H1 (cell line): ENCODE data around the gene SLC51B. TPM values are rescaled to one million over a fixed set of nuclear protein-coding genes. Genes with fewer than 3 reads are reported as not detected.

Experiments
- CTCF ChIA-PET: fragments of 300-600 bp; sonication (Branson Sonifier 250); formaldehyde crosslinking; loops from one replicate; lab custom pipeline; 2021; ENCODE audit not compliant: partially characterized antibody; lab: Charles Lee
- POLR2A ChIA-PET: fragments of 300-600 bp; sonication (Branson Sonifier 250); formaldehyde crosslinking; loops from one replicate; lab custom pipeline; 2021; ENCODE audit warnings: inconsistent platforms; ENCODE audit not compliant: partially characterized antibody; lab: Charles Lee
- DNase-seq, 2 experiments: peaks; one replicate each; pipeline versions ENCODE4 v3.0.0 to v3.0.0-alpha.2; 2010 to 2022; ENCODE audit warnings: low spot score in 2 of 2, low read depth in 1 of 2, mixed read lengths in 1 of 2
- FAIRE-seq: peaks from 2 replicates; lab custom pipeline; 2011; peaks lifted over from hg19 to GRCh38; lab: Jason Lieb, UNC
- H2AFZ ChIP-seq: 2 replicates; pipeline ENCODE4 v1.8.1; 2012; ENCODE audit warnings: low read length, inconsistent platforms
- H2AK5ac ChIP-seq: 2 replicates; pipeline ENCODE4 v1.6.1; 2013; ENCODE audit warnings: low read depth, low read length
- H2BK120ac ChIP-seq: replicated peaks from 2 replicates; pipeline ENCODE3; 2013; ENCODE audit warnings: low read depth, low read length, inconsistent platforms
- H2BK12ac ChIP-seq: 2 replicates; pipeline ENCODE4 v1.6.1; 2013; ENCODE audit warnings: low read depth, low read length
- H2BK15ac ChIP-seq: 2 replicates; pipeline ENCODE4 v1.6.1; 2013; ENCODE audit warnings: low read length
- H2BK20ac ChIP-seq: 2 replicates; pipeline ENCODE4 v1.6.1; 2013; ENCODE audit warnings: low read length
- H2BK5ac ChIP-seq: 2 replicates; pipeline ENCODE4 v1.6.1; 2013; ENCODE audit warnings: low read depth, low read length
- H3K14ac ChIP-seq: 2 replicates; pipeline ENCODE4 v1.6.1; 2013; ENCODE audit warnings: inconsistent platforms; ENCODE audit not compliant: insufficient read length
- H3K18ac ChIP-seq: 2 replicates; pipeline ENCODE4 v1.6.1; 2013; ENCODE audit warnings: low read length; ENCODE audit errors: extremely low read depth
- H3K23ac ChIP-seq: 2 replicates; pipeline ENCODE4 v1.6.1; 2013; ENCODE audit warnings: inconsistent platforms; ENCODE audit not compliant: insufficient read length
- H3K23me2 ChIP-seq: 2 replicates; pipeline ENCODE4 v1.6.1; 2013; ENCODE audit warnings: low read depth, low read length
- H3K27ac ChIP-seq: 2 replicates; pipeline ENCODE4 v1.6.1; 2011; ENCODE audit warnings: low read depth, low read length, inconsistent platforms
- H3K27me3 ChIP-seq, 4 experiments: replicated peaks in 1 of 4; 1 replicate in 1 of 4; 2 replicates in 3 of 4; pipeline versions ENCODE4 v1.6.1 to v1.8.1; 2011 to 2013; ENCODE audit warnings: low read length in 3 of 4, mild to moderate bottlenecking in 3 of 4, inconsistent platforms in 2 of 4, mixed read lengths in 2 of 4, moderate library complexity in 1 of 4; ENCODE audit not compliant: control insufficient read depth in 3 of 4, insufficient read depth in 3 of 4; ENCODE audit errors: extremely low read depth in 1 of 4
- H3K36me3 ChIP-seq, 4 experiments: 2 replicates each; pipeline versions ENCODE4 v1.6.1 to v1.8.1; 2011 to 2013; ENCODE audit warnings: mild to moderate bottlenecking in 4 of 4, low read length in 3 of 4, moderate library complexity in 2 of 4, control low read depth in 1 of 4, inconsistent platforms in 1 of 4; ENCODE audit not compliant: insufficient read depth in 4 of 4, control insufficient read depth in 2 of 4
- H3K4ac ChIP-seq: replicated peaks from 2 replicates; pipeline ENCODE3; 2013; ENCODE audit warnings: low read length, low read depth, mixed read lengths, inconsistent platforms; ENCODE audit not compliant: insufficient read length
- H3K4me1 ChIP-seq, 4 experiments: replicated peaks in 1 of 4; 1 replicate in 1 of 4; 2 replicates in 3 of 4; pipeline versions ENCODE4 v1.6.1 to v1.8.1; 2011 to 2013; ENCODE audit warnings: low read length in 3 of 4, inconsistent platforms in 2 of 4, mixed read lengths in 1 of 4; ENCODE audit not compliant: insufficient read depth in 4 of 4, control insufficient read depth in 3 of 4
- H3K4me2 ChIP-seq, 2 experiments: 2 replicates each; pipeline versions ENCODE4 v1.6.1 to v1.8.1; 2011 to 2013; ENCODE audit warnings: low read depth in 2 of 2, low read length in 2 of 2, control low read depth in 1 of 2, inconsistent platforms in 1 of 2, mild to moderate bottlenecking in 1 of 2; ENCODE audit not compliant: insufficient read depth in 1 of 2
- H3K4me3 ChIP-seq, 4 experiments: fragments of 200-600, 300-600 bp in 1 of 4; sonication (generic), shearing (Covaris generic), sonication (Bioruptor Twin) in 1 of 4; 2 replicates each; pipeline versions ENCODE4 v1.5.1 to v1.8.1; 2011 to 2016; ENCODE audit warnings: low read length in 4 of 4, low read depth in 3 of 4, control low read depth in 2 of 4, inconsistent platforms in 2 of 4, mild to moderate bottlenecking in 2 of 4, mixed read lengths in 1 of 4, moderate library complexity in 1 of 4; ENCODE audit not compliant: insufficient read depth in 2 of 4; ENCODE audit errors: extremely low read depth in 1 of 4
- H3K56ac ChIP-seq: replicated peaks from 2 replicates; pipeline ENCODE3; 2013; ENCODE audit warnings: low read depth, mild to moderate bottlenecking, mixed read lengths, low read length, inconsistent platforms; ENCODE audit not compliant: insufficient read length
- H3K79me1 ChIP-seq: 2 replicates; pipeline ENCODE4 v1.6.1; 2013; ENCODE audit warnings: low read depth, low read length, control low read depth
- H3K79me2 ChIP-seq, 2 experiments: 2 replicates each; pipeline versions ENCODE4 v1.6.1 to v1.8.1; 2012 to 2013; ENCODE audit warnings: low read length in 2 of 2, mild to moderate bottlenecking in 2 of 2, inconsistent platforms in 1 of 2; ENCODE audit not compliant: insufficient read depth in 2 of 2, control insufficient read depth in 1 of 2
- H3K9ac ChIP-seq, 4 experiments: replicated peaks in 1 of 4; 1 replicate in 1 of 4; 2 replicates in 3 of 4; pipeline versions ENCODE4 v1.6.1 to v1.8.1; 2011 to 2013; ENCODE audit warnings: low read depth in 3 of 4, low read length in 3 of 4, control low read depth in 2 of 4, mild to moderate bottlenecking in 2 of 4, moderate library complexity in 2 of 4, inconsistent platforms in 1 of 4; ENCODE audit errors: extremely low read depth in 1 of 4
- H3K9me3 ChIP-seq, 2 experiments: 2 replicates each; pipeline versions ENCODE4 v1.6.1 to v1.8.1; 2012 to 2013; ENCODE audit warnings: mild to moderate bottlenecking in 2 of 2, moderate library complexity in 2 of 2, control low read depth in 1 of 2, inconsistent platforms in 1 of 2, low read depth in 1 of 2, low read length in 1 of 2, mixed read lengths in 1 of 2; ENCODE audit not compliant: insufficient read depth in 2 of 2
- H4K20me1 ChIP-seq, 2 experiments: replicated peaks in 1 of 2; 2 replicates each; pipeline versions ENCODE3 to v1.8.1; 2011 to 2013; ENCODE audit warnings: inconsistent platforms in 2 of 2, low read length in 2 of 2, mild to moderate bottlenecking in 1 of 2; ENCODE audit not compliant: insufficient read depth in 2 of 2, control insufficient read depth in 1 of 2
- H4K5ac ChIP-seq: 2 replicates; pipeline ENCODE4 v1.6.1; 2013; ENCODE audit warnings: low read length, low read depth, mixed read lengths, inconsistent platforms; ENCODE audit not compliant: insufficient read length
- H4K8ac ChIP-seq: 2 replicates; pipeline ENCODE4 v1.8.0; 2013; ENCODE audit warnings: mild to moderate bottlenecking, moderate library complexity, low read length, inconsistent platforms; ENCODE audit not compliant: insufficient read depth; ENCODE audit errors: extremely low read depth
- H4K91ac ChIP-seq: replicated peaks from 2 replicates; pipeline ENCODE3; 2013; ENCODE audit warnings: low read length, mixed read lengths, inconsistent platforms; ENCODE audit not compliant: insufficient read length
- BRCA1 ChIP-seq: IDR thresholded peaks from 2 replicates; pipeline ENCODE4 v1.6.1; 2012; ENCODE audit warnings: low read depth, low read length, improper control_type of control experiment
- CHD1 ChIP-seq: IDR thresholded peaks from 2 replicates; pipeline ENCODE4 v1.6.1; 2012; ENCODE audit warnings: low read depth, low read length, improper control_type of control experiment
- POLR2AphosphoS5 ChIP-seq: IDR thresholded peaks from 2 replicates; pipeline ENCODE4 v1.6.1; 2011; ENCODE audit warnings: low read depth, low read length
- WGBS, 2 experiments: shearing (Covaris generic) in 1 of 2; methylation state at CpG; one replicate each; pipeline versions ENCODE4 v1.1.6 to v1.1.7; 2013 to 2015; ENCODE audit warnings: low lambda C conversion rate in 2 of 2, mixed read lengths in 2 of 2, inconsistent platforms in 1 of 2, low coverage in 1 of 2, missing lambda C conversion rate in 1 of 2; ENCODE audit not compliant: insufficient replicate concordance in 2 of 2, insufficient coverage in 1 of 2, insufficient read length in 1 of 2; ENCODE audit errors: extremely low coverage in 1 of 2, missing lambda C conversion rate in 1 of 2; 5-methylcytosine and 5-hydroxymethylcytosine counted together
- polyA plus RNA-seq, 7 experiments: library from polyadenylated mRNA; depleted of rRNA in 3 of 7; stranded (reverse) in 5 of 7; unstranded in 2 of 7; fragments of >200 nt in 5 of 7; fragments of 200-250 nt in 2 of 7; gene quantifications; 1 replicate in 5 of 7; 2 replicates in 1 of 7; 4 replicates in 1 of 7; pipeline versions ENCODE4 v1.2.1 to v1.2.3, GENCODE V29; 2011 to 2013; ENCODE audit warnings: missing spikeins in 2 of 7, mixed read lengths in 2 of 7
- total RNA-seq: library from RNA; stranded (reverse); fragmentation: NEBNext Ultra II Directional; extraction: Animal tissue kit (Norgen Biotek cat#: 25700); gene quantifications from 2 replicates; pipeline ENCODE4 v1.2.1, GENCODE V29; 2021

Gene SLC51B
- total and polyA plus RNA-seq, 2 of the 8 experiments (the other 6 are each of a cell fraction or from before 2014, with no cell fraction given) = not detected

- no peak overlapping the region for H2BK5ac ChIP-seq
- no peaks in the 10 kb centered on the region for H3K23me2 ChIP-seq
- WGBS, 2 experiments = 80% methylated on average over 6 of the region's 6 CpGs; no CpG with 5 or more reads in 1 of the 2 experiments
- H2BK15ac ChIP-seq = no peak overlapping the region
- no peaks in the 10 kb centered on the region for H4K20me1 ChIP-seq
- no peak overlapping the region for H3K9ac ChIP-seq
- H2BK20ac ChIP-seq = no peak overlapping the region
- H4K5ac ChIP-seq = no peak overlapping the region
- no peaks in the 10 kb centered on the region for H3K9me3 ChIP-seq
- FAIRE-seq = no peak
- no peak overlapping the region for H4K8ac ChIP-seq
- H3K4me1 ChIP-seq = peaks cover 0 to 3% (median 0%) of the 10 kb centered on the region in 4 experiments; a peak in 1 of 7 replicates
- H3K14ac ChIP-seq = no peak overlapping the region
- no peaks in the 10 kb centered on the region for H3K79me1 ChIP-seq
- no peak overlapping the region for H2BK12ac ChIP-seq
- no peak overlapping the region for H3K4me3 ChIP-seq
- H3K27ac ChIP-seq = no peak overlapping the region
- H3K56ac ChIP-seq = no peak overlapping the region
- H3K18ac ChIP-seq = no peak overlapping the region
- TF ChIP-seq BRCA1 (no peak), POLR2AphosphoS5 (no peak), CHD1 (no peak)
- no peak overlapping the region for H2BK120ac ChIP-seq
- no peaks in the 10 kb centered on the region for H3K27me3 ChIP-seq
- CTCF ChIA-PET = interaction anchor here (0.5 to 4.0 kb wide), 12 partner anchors 11 to 62 kb away, joined by 3 to 45 read pairs (median 4); partner anchors contain the start of genes KBTBD13 and RASL12
- H3K4ac ChIP-seq = no peak overlapping the region
- POLR2A ChIA-PET = interaction anchor here (0.7 to 3.4 kb wide), 3 partner anchors 11 to 209 kb away, joined by 3 to 16 read pairs (median 3); partner anchors contain the start of gene RNU5B-1
- H3K23ac ChIP-seq = no peak overlapping the region
- H2AK5ac ChIP-seq = no peak overlapping the region
- no peak overlapping the region for H3K4me2 ChIP-seq
- no peak overlapping the region for H4K91ac ChIP-seq
- H3K79me2 ChIP-seq = no peaks in the 10 kb centered on the region
- no peak overlapping the region for H2AFZ ChIP-seq
- no peak for DNase-seq
- H3K36me3 ChIP-seq = no peaks in the 10 kb centered on the region
Measured at GRCh38 chr15:65095747-65096104, 50.5 kb downstream of the SLC51B start.
